CD8-positive, alpha-beta memory T cell (primary cell): ENCODE measurements around the gene METTL21A. TPM values are rescaled to one million over a fixed set of nuclear protein-coding genes. Genes with fewer than 3 reads are reported as not detected.

Source experiments
- CTCF ChIA-PET: fragments of 350-600 bp; sonication (Branson Sonifier 250); formaldehyde crosslinking; loops from one replicate; lab custom pipeline; 2021; ENCODE audit warnings: antibody characterized with exemption; lab: Charles Lee
- POLR2A ChIA-PET: fragments of 350-600 bp; sonication (Branson Sonifier 250); formaldehyde crosslinking; loops from one replicate; lab custom pipeline; 2021; ENCODE audit warnings: antibody characterized with exemption; lab: Charles Lee
- DNase-seq, 5 donors: peaks; one replicate each; pipeline versions ENCODE4 v3.0.0 to v3.0.0-alpha.2; 2020 to 2022; ENCODE audit warnings: mixed read lengths in 1 of 5
- H3K27ac ChIP-seq: one replicate; pipeline ENCODE4 v1.7.0; 2013; ENCODE audit warnings: low read depth, mild to moderate bottlenecking, low read length, moderate library complexity
- H3K27me3 ChIP-seq: 2 replicates; pipeline ENCODE4 v1.7.0; 2013; ENCODE audit warnings: low read length, mild to moderate bottlenecking; ENCODE audit not compliant: insufficient read depth, poor library complexity, severe bottlenecking
- H3K36me3 ChIP-seq: 2 replicates; pipeline ENCODE4 v1.7.0; 2013; ENCODE audit warnings: mild to moderate bottlenecking, low read length, moderate library complexity; ENCODE audit not compliant: insufficient read depth
- H3K4me1 ChIP-seq: 2 replicates; pipeline ENCODE4 v1.7.0; 2013; ENCODE audit warnings: mild to moderate bottlenecking, low read length, moderate library complexity; ENCODE audit not compliant: insufficient read depth
- H3K4me3 ChIP-seq: 2 replicates; pipeline ENCODE4 v1.7.0; 2013; ENCODE audit warnings: mild to moderate bottlenecking, low read length
- H3K9me3 ChIP-seq: 2 replicates; pipeline ENCODE4 v1.7.0; 2013; ENCODE audit warnings: mild to moderate bottlenecking, low read length
- H3K27ac Mint-ChIP-seq, 8 donors: one replicate each; pipeline ENCODE4 v1.8.0; 2020 to 2021; ENCODE audit warnings: mixed read lengths in 8 of 8, mild to moderate bottlenecking in 6 of 8, inconsistent platforms in 3 of 8, moderate library complexity in 3 of 8
- H3K27me3 Mint-ChIP-seq, 2 donors: one replicate each; pipeline ENCODE4 v1.8.0; 2020 to 2021; ENCODE audit warnings: mixed read lengths in 2 of 2, mild to moderate bottlenecking in 1 of 2, moderate library complexity in 1 of 2
- H3K36me3 Mint-ChIP-seq, 3 donors: one replicate each; pipeline ENCODE4 v1.8.0; 2020 to 2021; ENCODE audit warnings: mixed read lengths in 3 of 3, inconsistent platforms in 1 of 3, mild to moderate bottlenecking in 1 of 3
- H3K4me1 Mint-ChIP-seq, 3 donors: one replicate each; pipeline ENCODE4 v1.8.0; 2020 to 2021; ENCODE audit warnings: mixed read lengths in 3 of 3, inconsistent platforms in 1 of 3, mild to moderate bottlenecking in 1 of 3
- H3K4me3 Mint-ChIP-seq, 7 donors: one replicate each; pipeline ENCODE4 v1.8.0; 2020 to 2021; ENCODE audit warnings: mixed read lengths in 7 of 7, mild to moderate bottlenecking in 6 of 7, moderate library complexity in 4 of 7, inconsistent platforms in 2 of 7
- H3K9me3 Mint-ChIP-seq, 5 donors: one replicate each; pipeline ENCODE4 v1.8.0; 2020 to 2022; ENCODE audit warnings: mixed read lengths in 5 of 5, mild to moderate bottlenecking in 3 of 5, moderate library complexity in 2 of 5, inconsistent platforms in 1 of 5
- polyA plus RNA-seq: library from polyadenylated mRNA; unstranded; fragments of 300-500 nt; fragmentation: Illumina TruSeq; gene quantifications from one replicate; pipeline ENCODE4 v1.2.3, GENCODE V29; 2021
- total RNA-seq, 2 experiments: library from RNA; stranded (reverse); gene quantifications; one replicate each; pipeline ENCODE4 v1.2.3, GENCODE V29; 2021

Gene METTL21A
- total and polyA plus RNA-seq, 3 experiments from 2014 or later, result 30.4 to 32.8 (median 31.5) TPM

- Mint-ChIP-seq H3K9me3 (no peaks in the 10 kb centered on the region), H3K36me3 (peaks cover 9 to 66% (median 10%) of the 10 kb centered on the region in 3 donors), H3K4me1 (peaks cover 30 to 62% (median 41%) of the 10 kb centered on the region in 3 donors), H3K4me3 (peak overlapping the region in 3 of 7 donors; percentile 8 to 59 (median 54)), H3K27me3 (peaks cover 0 to 3% of the 10 kb centered on the region in 2 donors), H3K27ac (peak overlapping the region in 7 of 8 donors; percentile 1 to 83 (median 23))
- peaks cover 29% of the 10 kb centered on the region for H3K36me3 ChIP-seq
- peaks cover 26% of the 10 kb centered on the region for H3K4me1 ChIP-seq
- DNase-seq, result no peak
- no peak overlapping the region for H3K27ac ChIP-seq
- H3K9me3 ChIP-seq, result no peaks in the 10 kb centered on the region
- no peak overlapping the region for H3K4me3 ChIP-seq
- POLR2A ChIA-PET, result no interaction called here
- CTCF ChIA-PET, result interaction anchor here (1.6 kb wide), 1 partner anchor 92 kb away, joined by 5 read pairs; the partner anchor contains the start of gene CREB1
- no peaks in the 10 kb centered on the region for H3K27me3 ChIP-seq
Observed at GRCh38 chr2:207621501-207622039, 3.6 kb downstream of the METTL21A start.

GRCh38 chr2:207619764-207620203 lies 5.4 kb downstream of the METTL21A start:
- Mint-ChIP-seq H3K27ac (peak overlapping the region in 7 of 8 donors; percentile 47 to 78 (median 60)), H3K36me3 (peaks cover 11 to 73% (median 14%) of the 10 kb centered on the region in 3 donors), H3K4me1 (peaks cover 28 to 58% (median 41%) of the 10 kb centered on the region in 3 donors), H3K27me3 (no peaks in the 10 kb centered on the region), H3K9me3 (no peaks in the 10 kb centered on the region), H3K4me3 (peak overlapping the region in 3 of 7 donors; percentile 0 to 37 (median 15))
- Histone ChIP-seq H3K27ac (no peak overlapping the region), H3K4me3 (no peak overlapping the region), H3K27me3 (no peaks in the 10 kb centered on the region), H3K36me3 (peaks cover 33% of the 10 kb centered on the region), H3K4me1 (peaks cover 26% of the 10 kb centered on the region), H3K9me3 (no peaks in the 10 kb centered on the region)
- ChIA-PET POLR2A (no interaction called here), CTCF (no interaction called here)
- peak in 1 of 5 donors; percentile 17 for DNase-seq

- H3K36me3 Mint-ChIP-seq, result peaks cover 14 to 73% (median 22%) of the 10 kb centered on the region in 3 donors
- no peak overlapping the region for H3K27ac ChIP-seq
- CTCF ChIA-PET, result interaction anchor here (0.9 kb wide), 1 partner anchor 8 kb away, joined by 3 read pairs; no protein-coding TSS in a partner anchor
- H3K4me3 ChIP-seq, result no peak overlapping the region
- peaks cover 13 to 37% (median 26%) of the 10 kb centered on the region in 3 donors for H3K4me1 Mint-ChIP-seq
- POLR2A ChIA-PET, result no interaction called here
- peak overlapping the region in 3 of 8 donors; percentile 26 to 73 (median 35) for H3K27ac Mint-ChIP-seq
- no peak for DNase-seq
- no peaks in the 10 kb centered on the region for H3K9me3 ChIP-seq
- no peaks in the 10 kb centered on the region for H3K9me3 Mint-ChIP-seq
- peak overlapping the region in 1 of 7 donors; percentile 53 for H3K4me3 Mint-ChIP-seq
- H3K4me1 ChIP-seq, result peaks cover 13% of the 10 kb centered on the region
- no peaks in the 10 kb centered on the region for H3K27me3 Mint-ChIP-seq
- no peaks in the 10 kb centered on the region for H3K27me3 ChIP-seq
- H3K36me3 ChIP-seq, result peaks cover 33% of the 10 kb centered on the region
Observed at GRCh38 chr2:207617011-207617671, 8.1 kb downstream of the METTL21A start.

GRCh38 chr2:207616185-207616584 lies 9.0 kb downstream of the METTL21A start:
- Histone ChIP-seq H3K36me3 (peaks cover 27% of the 10 kb centered on the region), H3K4me3 (no peak overlapping the region), H3K27me3 (no peaks in the 10 kb centered on the region), H3K27ac (no peak overlapping the region), H3K9me3 (no peaks in the 10 kb centered on the region), H3K4me1 (peaks cover 5% of the 10 kb centered on the region)
- Mint-ChIP-seq H3K4me3 (no peak overlapping the region), H3K36me3 (peaks cover 14 to 65% (median 20%) of the 10 kb centered on the region in 3 donors), H3K4me1 (peaks cover 10 to 29% (median 18%) of the 10 kb centered on the region in 3 donors), H3K27me3 (no peaks in the 10 kb centered on the region), H3K9me3 (no peaks in the 10 kb centered on the region), H3K27ac (no peak overlapping the region)
- CTCF ChIA-PET, result interaction anchor here (0.9 kb wide), 1 partner anchor 9 kb away, joined by 4 read pairs; the partner anchor contains the start of gene METTL21A
- no peak for DNase-seq
- POLR2A ChIA-PET, result no interaction called here

- Mint-ChIP-seq H3K27ac (peak overlapping the region in 2 of 8 donors; percentile 12 to 36), H3K4me1 (peaks cover 5 to 18% (median 13%) of the 10 kb centered on the region in 3 donors), H3K36me3 (peaks cover 14 to 55% (median 19%) of the 10 kb centered on the region in 3 donors), H3K9me3 (no peaks in the 10 kb centered on the region), H3K4me3 (no peak overlapping the region), H3K27me3 (no peaks in the 10 kb centered on the region)
- no peaks in the 10 kb centered on the region for H3K4me1 ChIP-seq
- H3K27me3 ChIP-seq, result no peaks in the 10 kb centered on the region
- no peaks in the 10 kb centered on the region for H3K9me3 ChIP-seq
- no peak overlapping the region for H3K4me3 ChIP-seq
- H3K27ac ChIP-seq, result no peak overlapping the region
- POLR2A ChIA-PET, result no interaction called here
- peaks cover 19% of the 10 kb centered on the region for H3K36me3 ChIP-seq
- CTCF ChIA-PET, result no interaction called here
- DNase-seq, result no peak
Observed at GRCh38 chr2:207614824-207615223, 10.4 kb downstream of the METTL21A start.

- H3K4me3 Mint-ChIP-seq, result no peak overlapping the region
- CTCF ChIA-PET, result no interaction called here
- Histone ChIP-seq H3K36me3 (peaks cover 14% of the 10 kb centered on the region), H3K27me3 (no peaks in the 10 kb centered on the region), H3K9me3 (no peaks in the 10 kb centered on the region), H3K27ac (no peak overlapping the region), H3K4me3 (no peak overlapping the region), H3K4me1 (no peaks in the 10 kb centered on the region)
- H3K9me3 Mint-ChIP-seq, result no peaks in the 10 kb centered on the region
- H3K4me1 Mint-ChIP-seq, result peaks cover 0 to 15% (median 14%) of the 10 kb centered on the region in 3 donors
- no peak for DNase-seq
- POLR2A ChIA-PET, result no interaction called here
- no peaks in the 10 kb centered on the region for H3K27me3 Mint-ChIP-seq
- peak overlapping the region in 1 of 8 donors; percentile 11 for H3K27ac Mint-ChIP-seq
- peaks cover 11 to 42% (median 17%) of the 10 kb centered on the region in 3 donors for H3K36me3 Mint-ChIP-seq
Observed at GRCh38 chr2:207612714-207613113, 12.5 kb downstream of the METTL21A start.

GRCh38 chr2:207606829-207607228 lies 18.4 kb downstream of the METTL21A start:
- no peak overlapping the region for H3K4me3 ChIP-seq
- Mint-ChIP-seq H3K27me3 (no peaks in the 10 kb centered on the region), H3K4me3 (no peak overlapping the region), H3K4me1 (peaks cover 11 to 41% (median 33%) of the 10 kb centered on the region in 3 donors), H3K9me3 (no peaks in the 10 kb centered on the region), H3K36me3 (peaks cover 0 to 16% (median 4%) of the 10 kb centered on the region in 3 donors), H3K27ac (peak overlapping the region in 2 of 8 donors; percentile 26 to 49)
- POLR2A ChIA-PET, result no interaction called here
- no peaks in the 10 kb centered on the region for H3K9me3 ChIP-seq
- CTCF ChIA-PET, result no interaction called here
- H3K27me3 ChIP-seq, result no peaks in the 10 kb centered on the region
- no peaks in the 10 kb centered on the region for H3K36me3 ChIP-seq
- H3K27ac ChIP-seq, result no peak overlapping the region
- DNase-seq, result no peak
- no peaks in the 10 kb centered on the region for H3K4me1 ChIP-seq

- Histone ChIP-seq H3K4me1 (no peaks in the 10 kb centered on the region), H3K4me3 (no peak overlapping the region), H3K36me3 (no peaks in the 10 kb centered on the region), H3K27me3 (no peaks in the 10 kb centered on the region), H3K27ac (no peak overlapping the region), H3K9me3 (no peaks in the 10 kb centered on the region)
- Mint-ChIP-seq H3K4me1 (peaks cover 13 to 44% (median 37%) of the 10 kb centered on the region in 3 donors), H3K27me3 (no peaks in the 10 kb centered on the region), H3K27ac (peak overlapping the region in 2 of 8 donors; percentile 12), H3K9me3 (no peaks in the 10 kb centered on the region), H3K36me3 (peaks cover 0 to 17% (median 4%) of the 10 kb centered on the region in 3 donors), H3K4me3 (no peak overlapping the region)
- ChIA-PET POLR2A (no interaction called here), CTCF (no interaction called here)
- no peak for DNase-seq
Observed at GRCh38 chr2:207606399-207606798, 18.8 kb downstream of the METTL21A start.
